Right renal cortex interstitium (tissue), 3 donors: ENCODE results near the gene CSDE1. TPM values are rescaled to one million over a fixed set of nuclear protein-coding genes. Genes with fewer than 3 reads are reported as not detected.

ENCODE experiments used
- DNase-seq, 3 donors: peaks; one replicate each; pipeline ENCODE4 v3.0.0-alpha.2; 2013; ENCODE audit warnings: low read depth in 3 of 3, low spot score in 2 of 3
- polyA plus RNA-seq, 3 donors: library from polyadenylated mRNA; unstranded; fragments of 120-200 nt; gene quantifications; one replicate each; pipeline ENCODE4 v1.2.1, GENCODE V29; 2013; ENCODE audit not compliant: insufficient read length in 3 of 3

Gene CSDE1
- polyA plus RNA-seq, 3 donors, result 452 to 513 (median 466) TPM

DNA sequence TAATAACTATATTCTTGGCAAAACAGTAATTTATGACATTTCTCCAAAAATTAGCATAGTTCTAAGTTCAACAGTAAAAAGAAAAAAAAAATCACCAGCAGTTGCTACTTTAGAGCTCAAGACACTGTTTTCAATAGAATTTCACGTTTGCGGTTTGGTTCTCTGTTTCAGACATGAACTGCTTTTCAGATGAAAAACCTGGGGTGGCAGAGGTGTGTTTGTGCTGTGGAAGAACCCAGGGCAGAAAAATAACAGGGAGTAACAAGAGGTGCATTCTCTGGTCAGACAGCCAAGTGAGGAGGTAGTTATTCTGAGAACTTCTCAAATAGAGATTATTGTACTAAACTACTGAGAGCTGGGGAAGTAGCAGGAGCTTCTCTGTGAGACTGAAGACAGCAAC lies 50.2 kb downstream of the CSDE1 start:
- no peak for DNase-seq

DNA sequence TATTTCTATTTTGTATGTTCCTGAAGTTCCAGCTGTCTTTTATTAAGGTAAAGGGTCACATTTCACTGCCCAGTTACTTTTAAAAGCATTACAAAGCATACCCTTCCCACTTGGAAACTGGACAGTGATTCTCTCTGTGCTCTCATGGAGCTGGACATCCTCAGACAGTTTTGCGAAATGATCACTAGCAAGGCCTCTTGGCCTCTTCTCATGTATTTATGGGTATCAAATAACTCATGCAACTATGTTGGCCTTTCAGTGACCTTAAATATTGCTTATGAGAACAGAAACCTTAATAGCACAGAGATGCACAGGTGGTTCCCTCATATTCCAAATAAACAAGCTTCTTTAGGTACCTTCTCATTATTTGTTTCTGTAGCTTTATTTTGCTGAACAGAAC lies 54.5 kb downstream of the CSDE1 start:
- DNase-seq, result no peak

DNA sequence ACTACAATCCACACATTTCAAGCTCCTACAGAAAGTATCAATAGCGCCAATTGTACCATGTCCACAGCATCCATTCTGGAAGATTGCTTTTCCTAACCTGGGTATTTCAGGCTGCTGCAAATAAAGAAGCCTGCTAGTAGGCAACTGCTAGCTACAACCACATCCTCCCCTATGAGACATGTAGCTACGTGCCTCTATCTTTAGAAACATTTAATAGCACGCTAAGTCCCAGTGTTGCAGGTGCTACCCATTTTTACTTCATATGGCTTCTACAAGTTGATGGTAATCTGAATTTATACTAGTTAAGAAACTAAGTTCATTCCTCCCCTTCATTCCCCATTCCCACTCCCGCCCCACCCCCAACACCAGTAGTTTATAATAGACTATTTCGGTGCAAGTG lies 55.0 kb downstream of the CSDE1 start:
- DNase-seq, result no peak

DNA sequence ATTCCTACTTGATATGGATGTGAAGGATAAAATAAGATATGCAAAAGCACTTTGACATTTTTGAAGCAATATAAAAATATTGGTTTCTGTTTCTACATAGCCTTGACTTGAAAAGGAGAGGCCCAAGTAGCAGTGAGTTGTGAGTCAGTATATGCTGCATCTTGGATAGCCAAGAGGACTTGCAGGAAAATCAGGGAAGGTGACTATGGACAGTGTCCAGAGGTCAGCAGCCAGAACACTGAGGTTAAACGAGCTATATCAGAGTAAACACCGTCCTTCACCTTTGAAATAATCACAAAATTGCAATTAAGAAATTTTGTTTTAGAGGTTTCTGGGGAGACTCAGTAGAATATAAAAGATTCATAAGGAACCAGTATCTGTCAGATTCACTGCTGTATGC lies 55.9 kb downstream of the CSDE1 start:
- DNase-seq, result no peak

DNA sequence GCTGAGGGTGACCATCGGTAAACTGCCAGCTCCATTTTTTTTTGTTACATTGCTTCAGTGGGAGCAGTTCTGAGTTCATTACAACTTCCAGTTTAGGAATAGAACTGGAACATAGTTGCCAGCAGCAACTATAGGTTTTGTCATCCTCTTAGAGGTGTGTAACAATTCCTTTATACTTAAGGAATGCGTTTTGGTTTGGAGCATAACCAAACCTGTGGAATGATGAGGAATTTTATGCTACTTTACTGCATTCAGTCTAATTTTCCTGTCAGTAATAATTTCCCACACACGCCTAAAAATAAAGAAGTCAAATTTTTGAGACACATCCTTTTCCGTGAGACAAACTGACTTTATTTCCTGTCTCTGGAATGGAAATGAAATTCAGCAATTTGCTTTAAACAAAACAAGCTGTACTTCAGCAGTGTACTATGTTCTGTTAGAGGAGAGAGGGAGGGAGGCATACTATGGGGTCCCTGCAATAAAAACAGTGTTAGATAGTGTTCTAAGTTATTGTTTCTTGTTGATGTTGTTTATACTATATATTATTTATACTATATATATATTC lies 57.7 kb downstream of the CSDE1 start:
- DNase-seq, result no peak

DNA sequence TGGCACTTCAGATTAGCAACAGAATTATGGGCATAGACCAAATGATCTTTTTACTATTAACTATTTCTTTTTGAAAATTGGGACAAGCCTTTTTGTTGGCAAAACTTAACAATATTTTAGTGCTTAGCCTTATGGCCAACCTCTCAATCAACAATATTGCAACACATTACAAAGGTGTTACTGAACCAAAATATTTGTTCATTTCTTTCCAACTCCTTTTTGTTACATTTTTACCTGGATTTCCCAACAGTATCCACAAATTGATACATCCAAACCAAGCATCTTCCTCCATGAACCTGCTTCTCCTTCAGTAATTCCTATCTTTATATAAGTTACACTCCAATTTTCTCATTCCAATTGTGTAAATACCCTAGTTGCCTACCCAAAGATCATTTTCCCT lies 61.0 kb downstream of the CSDE1 start:
- DNase-seq, result no peak

DNA sequence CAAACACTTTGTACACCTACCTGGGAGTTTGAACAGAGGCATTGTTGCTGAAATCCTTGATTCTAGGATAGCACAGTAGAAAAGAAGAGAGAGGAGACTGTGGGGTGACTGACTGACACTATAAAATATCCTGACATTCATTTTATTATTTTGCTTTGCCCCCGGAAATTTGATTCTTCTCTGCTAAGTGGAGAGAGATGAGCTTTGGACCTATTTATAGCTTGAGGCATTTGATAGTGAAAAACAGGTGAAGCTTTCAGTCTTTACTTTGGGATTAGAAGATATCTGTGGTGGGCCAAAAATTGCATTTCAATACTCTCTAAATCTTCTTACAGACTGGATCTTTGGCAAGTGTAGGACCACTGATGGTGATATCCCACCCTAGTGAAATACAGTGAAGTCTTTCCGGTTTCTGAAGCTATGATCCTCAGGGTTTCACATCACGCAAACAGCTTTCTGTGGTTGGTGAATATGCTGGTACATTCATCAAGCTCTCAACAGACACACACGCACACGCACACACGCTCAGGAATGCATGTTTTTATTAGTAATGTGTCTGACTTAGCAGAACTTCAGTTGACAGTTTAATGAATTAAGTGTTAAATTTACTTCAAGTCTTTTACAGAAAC lies 62.2 kb downstream of the CSDE1 start, which contains the start of gene AMPD1:
Gene AMPD1 (minus strand): TSS at position 117 of the 629 bp plus-strand sequence. CDS start 75 bp downstream, at position 42.
- no peak for DNase-seq

DNA sequence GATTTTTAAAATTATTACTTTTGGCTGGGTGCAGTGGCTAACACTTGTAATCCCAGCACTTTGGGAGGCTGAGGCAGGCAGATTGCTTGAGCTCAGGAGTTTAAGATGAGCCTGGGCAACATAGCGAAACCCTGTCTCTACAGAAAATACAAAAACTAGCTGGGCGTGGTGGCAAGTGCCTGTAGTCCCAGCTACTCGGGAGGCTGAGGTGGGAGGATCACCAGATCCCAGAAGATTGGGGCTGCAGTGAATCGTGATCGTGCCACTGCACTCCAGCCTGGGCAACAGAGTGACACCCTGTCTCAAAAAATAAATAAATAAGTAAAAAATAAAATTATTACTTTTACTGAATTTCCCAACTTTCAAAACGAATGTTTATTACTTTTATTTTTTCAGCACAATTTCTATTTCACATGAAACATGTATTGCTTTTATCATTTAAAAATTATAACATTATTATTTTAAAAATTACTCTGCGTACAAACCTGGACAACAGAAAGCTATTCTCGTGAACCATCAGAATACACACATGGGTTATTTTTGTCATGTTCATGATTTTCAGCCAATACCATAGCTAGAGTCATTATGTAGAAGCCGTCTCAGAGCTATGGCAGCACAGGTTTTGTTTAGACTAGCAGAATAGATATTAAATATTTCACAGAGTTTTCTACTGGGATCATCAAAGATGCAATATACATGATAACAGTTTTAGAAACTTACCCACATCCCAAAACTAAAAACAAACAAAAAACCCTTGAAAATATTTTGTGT lies 63.1 kb downstream of the CSDE1 start:
- DNase-seq, result no peak

DNA sequence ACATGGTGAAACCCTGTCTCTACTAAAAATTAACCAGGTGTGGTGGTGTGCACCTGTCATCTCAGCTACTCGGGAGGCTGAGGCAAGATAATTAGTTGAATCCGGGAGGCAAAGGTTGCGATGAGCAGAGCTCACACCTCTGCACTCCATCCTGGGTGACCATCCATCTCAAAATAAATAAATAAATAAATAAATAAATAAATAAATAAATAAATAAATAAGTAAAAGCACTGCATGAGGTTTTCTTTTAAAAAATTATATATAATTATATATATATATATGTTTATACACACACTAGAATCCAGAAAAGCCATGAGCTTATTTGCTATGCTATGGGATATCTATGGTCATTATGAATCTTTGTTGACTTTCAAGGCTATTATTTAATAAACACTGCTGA lies 64.8 kb downstream of the CSDE1 start:
- DNase-seq, result no peak

DNA sequence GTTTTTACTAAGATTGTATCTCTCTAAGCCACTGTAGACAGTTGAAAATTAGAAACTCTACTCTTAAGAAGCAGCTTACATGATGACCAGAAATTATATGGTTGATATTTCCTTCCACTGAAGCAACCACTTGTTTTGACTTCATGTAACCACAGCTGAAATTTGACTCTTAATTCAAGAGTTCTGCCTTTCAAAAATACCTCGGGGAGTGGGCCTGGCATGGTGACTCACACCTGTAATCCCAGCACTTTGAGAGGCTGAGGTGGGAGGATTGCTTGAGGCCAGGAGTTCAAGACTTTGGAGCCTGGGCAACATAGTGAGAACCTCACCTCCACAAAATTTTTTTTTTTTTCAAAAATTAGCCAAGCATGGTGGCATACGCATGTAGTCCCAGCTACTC lies 66.7 kb downstream of the CSDE1 start:
- DNase-seq, result no peak

DNA sequence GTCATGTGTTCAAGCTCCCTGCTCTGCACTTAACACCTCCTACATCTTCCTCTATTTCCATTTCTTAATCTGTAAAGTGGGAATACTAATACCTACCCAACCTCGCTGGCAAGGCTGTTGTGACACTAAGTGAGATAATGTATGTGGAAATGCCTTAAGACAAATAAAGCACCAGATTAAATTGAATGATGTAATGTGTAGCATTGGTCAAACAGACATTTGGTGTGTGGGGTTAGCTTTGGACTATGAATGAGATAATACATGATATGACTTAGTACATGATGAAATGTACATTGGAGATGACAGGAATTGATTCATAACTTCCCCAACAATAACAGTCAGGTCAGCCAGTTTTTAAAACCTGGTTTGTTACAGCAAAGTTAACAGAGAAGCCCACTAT lies 67.6 kb downstream of the CSDE1 start:
- no peak for DNase-seq

DNA sequence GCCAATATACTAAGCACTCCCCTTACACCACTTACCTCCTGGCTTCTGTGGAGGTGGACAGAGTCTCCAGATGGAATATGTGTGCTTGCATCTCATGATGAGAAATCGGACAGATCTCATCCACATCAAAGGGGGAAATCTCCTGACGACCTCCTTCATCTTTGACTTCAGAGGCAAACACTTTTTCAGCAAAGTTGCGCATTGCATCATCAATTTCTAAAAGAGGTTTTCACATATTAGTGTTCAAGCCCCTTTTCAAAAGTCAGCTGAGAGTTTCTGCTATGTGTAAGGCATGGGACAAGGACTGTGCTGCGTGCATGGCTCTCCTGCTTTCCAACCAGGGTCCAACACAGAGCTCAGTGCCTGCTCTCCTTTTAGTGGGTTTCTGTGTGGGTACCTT lies 69.3 kb downstream of the CSDE1 start:
- no peak for DNase-seq

DNA sequence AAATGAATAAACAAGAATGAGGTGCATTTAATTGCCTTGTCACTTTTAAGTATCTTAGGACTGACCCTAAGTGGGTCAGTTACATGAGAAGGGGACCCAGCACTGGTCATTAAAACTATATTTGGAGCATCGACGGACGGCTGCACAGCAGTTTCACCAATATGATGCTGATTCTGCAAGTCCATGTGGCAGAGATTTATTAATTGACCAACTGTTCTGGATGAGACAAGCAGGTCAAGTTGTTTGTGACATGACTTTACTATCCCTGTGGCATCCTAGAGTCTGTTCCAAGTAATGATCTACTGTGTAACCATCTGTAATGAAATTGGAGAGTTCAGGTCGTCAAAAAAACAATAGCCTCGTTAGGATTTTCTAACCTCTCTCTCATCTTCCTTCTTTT lies 71.9 kb downstream of the CSDE1 start:
- DNase-seq, result no peak

DNA sequence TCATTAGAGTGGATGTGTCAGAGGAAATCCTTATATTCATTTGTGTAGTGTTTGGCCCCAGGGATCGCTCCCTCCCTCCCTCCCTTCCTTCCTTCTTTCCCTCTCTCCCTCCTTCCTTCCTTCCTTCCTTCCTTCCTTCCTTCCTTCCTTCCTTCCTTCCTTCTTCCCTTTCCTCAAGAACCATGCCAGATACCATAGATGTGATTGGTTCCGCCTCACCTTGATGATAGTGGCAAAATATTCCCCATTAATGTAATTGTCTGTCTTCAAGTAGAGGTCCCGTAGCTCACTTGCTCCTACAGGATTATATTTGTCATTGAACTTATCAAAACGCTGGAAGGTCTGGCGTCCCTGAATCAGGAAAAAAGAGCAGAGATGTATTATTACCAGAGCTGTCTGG lies 80.1 kb downstream of the CSDE1 start:
- no peak for DNase-seq

DNA sequence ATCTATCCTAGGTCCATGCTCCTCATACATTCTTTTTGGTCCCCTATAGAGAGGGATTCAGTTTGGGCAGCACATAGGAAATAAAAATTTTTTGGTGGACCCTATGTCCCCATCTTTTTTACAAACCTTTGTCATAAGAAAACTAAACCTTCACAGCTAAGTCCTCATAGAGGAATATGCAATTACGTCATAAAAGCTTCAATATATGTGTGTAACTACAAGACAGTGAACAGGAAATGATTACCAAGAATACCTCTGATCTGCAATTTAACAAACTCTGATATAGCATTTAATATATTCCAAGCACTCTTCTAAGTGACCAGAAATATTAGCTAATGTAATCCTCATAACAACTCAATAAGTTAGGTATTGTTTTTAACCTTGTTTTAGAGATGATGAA lies 81.7 kb downstream of the CSDE1 start:
- DNase-seq, result no peak

DNA sequence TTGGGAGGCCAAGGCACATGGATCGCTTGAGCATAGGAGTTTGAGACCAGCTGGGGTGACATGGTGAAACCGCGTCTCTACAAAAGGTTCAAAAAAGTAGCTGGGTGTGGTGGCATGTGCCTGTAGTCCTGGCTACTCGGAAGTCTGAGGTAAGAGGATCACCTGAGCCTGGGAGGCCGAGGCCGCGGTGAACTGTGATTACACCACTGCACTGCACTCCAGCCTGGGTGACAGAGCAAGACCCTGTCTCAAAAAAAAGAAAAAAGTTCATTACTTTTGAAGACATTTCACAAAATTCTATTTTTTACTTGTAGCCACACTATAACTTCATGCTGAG lies 85.9 kb downstream of the CSDE1 start:
- no peak for DNase-seq

DNA sequence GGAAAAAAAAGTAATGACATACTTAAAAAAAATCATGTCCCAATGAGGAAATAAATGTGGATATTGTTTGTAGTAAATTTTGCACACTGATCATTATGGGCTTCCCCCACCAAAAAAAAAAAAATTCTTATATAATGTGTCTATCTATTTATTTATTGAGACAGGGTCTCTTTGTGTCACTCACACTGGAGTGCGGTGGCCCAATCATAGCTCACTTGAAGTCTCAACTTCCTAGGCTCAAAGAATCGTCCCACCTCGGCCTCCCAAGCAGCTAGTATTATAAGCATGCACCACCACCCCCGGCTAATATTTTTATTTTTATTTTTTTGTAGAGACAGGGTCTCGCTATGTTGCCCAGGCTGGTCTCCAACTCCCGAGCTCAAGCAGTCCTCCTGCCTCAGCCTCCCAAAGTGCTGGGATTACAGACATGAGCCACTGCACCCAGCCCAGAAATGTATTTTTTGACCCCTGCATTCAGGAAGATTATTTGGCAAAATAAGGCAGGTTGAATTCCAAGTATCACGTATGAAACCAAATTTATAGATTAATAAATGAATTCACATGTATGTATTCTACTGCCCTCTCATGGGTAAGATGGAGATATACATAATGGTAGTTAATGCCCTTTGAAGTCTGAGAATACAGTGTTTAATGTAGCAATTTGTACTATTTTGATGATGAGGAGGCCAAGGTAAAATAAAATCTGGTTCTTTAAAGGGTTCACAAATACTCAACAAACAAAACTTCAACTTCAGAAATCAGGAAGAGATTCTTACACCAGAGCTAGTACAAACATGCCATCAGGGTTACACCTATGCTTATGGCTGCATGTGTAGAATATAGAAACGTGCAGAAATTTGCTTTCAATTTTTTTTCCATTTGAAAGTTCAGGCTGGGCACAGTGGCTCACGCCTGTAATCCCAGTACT lies 86.5 kb downstream of the CSDE1 start:
- no peak for DNase-seq

DNA sequence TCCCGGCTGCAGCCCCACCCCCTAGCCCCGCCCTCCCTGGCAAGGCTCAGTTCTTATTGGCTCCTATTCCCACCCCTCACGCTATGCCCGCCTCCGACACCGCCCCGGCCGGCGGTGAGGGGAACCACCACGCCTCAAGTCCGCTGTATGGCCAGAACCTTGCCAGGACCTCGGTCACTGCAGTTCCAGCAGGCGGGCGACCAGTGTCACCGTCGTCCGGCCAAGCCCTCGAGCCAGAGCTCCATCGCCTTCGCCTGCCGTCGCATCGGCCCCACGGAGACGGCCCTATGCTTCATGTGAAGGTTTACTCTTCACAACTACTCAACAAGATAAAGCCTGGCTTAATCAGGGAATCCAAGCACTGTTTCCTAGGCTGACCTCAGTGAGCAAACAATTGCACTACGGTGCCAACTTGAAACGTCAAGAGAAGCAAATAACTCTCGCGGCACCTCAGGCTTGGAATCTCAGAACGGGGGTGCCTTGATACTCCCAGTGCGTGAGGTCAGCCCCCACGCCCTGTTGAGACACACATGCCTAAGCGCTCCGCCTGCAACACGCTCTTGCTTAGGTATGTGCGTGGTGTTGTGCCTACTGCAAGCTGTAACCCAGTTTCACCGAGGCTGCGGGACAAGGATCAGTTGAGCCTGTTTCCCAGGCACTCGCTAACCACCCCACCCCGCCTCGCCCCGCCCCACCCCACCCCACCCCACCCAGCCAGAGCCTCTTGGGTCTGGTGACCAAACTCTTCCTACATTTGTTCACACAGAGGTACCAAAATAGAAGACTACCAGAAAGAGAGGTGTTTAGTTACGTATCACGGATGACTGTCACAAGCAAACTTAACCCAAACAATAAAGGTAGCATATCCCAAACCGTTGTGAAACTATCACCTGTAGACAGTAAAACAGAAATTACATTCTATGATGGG lies 87.4 kb downstream of the CSDE1 start:
- peak in 2 of 3 donors; percentile 75 to 78 for DNase-seq

DNA sequence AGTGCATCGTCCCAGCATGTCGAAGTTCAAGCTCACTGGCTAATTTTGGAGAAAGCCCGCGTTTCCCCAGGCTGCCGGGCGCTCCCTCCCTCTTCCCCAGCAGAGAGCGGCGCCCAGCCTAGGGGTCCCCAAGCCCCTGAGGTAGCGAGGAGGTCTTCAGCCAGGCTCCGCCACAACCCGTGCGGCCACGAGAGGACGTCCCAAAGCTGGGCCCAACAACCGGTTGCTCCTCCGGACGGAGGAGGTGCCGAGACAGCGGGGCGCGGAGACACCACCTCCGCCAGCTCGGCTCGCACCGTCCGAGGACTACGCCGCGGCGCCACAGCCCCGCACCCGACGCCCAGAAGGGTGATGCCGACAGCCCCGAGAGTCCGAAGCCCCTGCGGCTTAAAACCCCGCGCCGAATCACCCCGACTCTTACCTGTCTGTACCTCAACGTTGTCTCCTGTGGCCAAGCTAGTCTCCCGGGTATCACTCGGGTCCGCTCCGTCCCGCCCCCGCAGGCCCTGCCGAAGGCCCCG lies 88.2 kb downstream of the CSDE1 start, which contains the start of gene DENND2C:
Gene DENND2C (minus strand): TSS at position 488 of the 521 bp plus-strand sequence. CDS start 44,065 bp downstream, outside the sequence.
- DNase-seq, result peak in 1 of 3 donors; percentile 48
